Measurements from ENCODE around the gene RER1. TPM values are rescaled to one million over a fixed set of nuclear protein-coding genes. Genes with fewer than 3 reads are reported as not detected.

RER1 gene
- total RNA-seq, 2 experiments from 2014 or later = 60.5 to 138 TPM

- Histone ChIP-seq H4K20me1 (ENCODE audit: insufficient read depth, low read length) (no peaks in the 10 kb centered on the region), H3K4me1 (ENCODE audit: insufficient read depth, low read length, poor library complexity, severe bottlenecking) (no peaks in the 10 kb centered on the region), H3K9me3 (ENCODE audit: low read length) (0 out of 2 replicates have a peak, but pooled peaks cover 2% of the 10 kb centered on the region), H3K4me2 (ENCODE audit: low read length) (no peak overlapping the region), H3K27ac (ENCODE audit: low read depth, low read length, poor library complexity, severe bottlenecking) (no peak overlapping the region), H3K9me2 (ENCODE audit: insufficient read depth, low read length) (no peaks in the 10 kb centered on the region), H3K4me3 (ENCODE audit: low read depth, low read length, poor library complexity, severe bottlenecking) (no peak overlapping the region), H3K36me3 (ENCODE audit: insufficient read depth, low read length) (no peaks in the 10 kb centered on the region), H3K79me2 (ENCODE audit: insufficient read depth, low read depth, low read length) (no peaks in the 10 kb centered on the region), H2AFZ (ENCODE audit: low read length) (no peak overlapping the region)
- BruUV-seq (replicated peaks) = no TSS peak
- no peak for TF ChIP-seq EZH2phosphoT487 (IDR thresholded peaks at IDR 0.05; ENCODE audit: borderline replicate concordance, low read depth, low read length)
- TF ChIP-seq CTCF (conservative IDR thresholded peaks at IDR 0.05; ENCODE audit: low read length) = no peak
- ChIA-PET POLR2A (no interaction called here), CTCF (ENCODE audit: unreplicated experiment) (no interaction called here)
- DNase-seq (ENCODE audit: low spot score) = no peak
- intact Hi-C loops (cut with micrococcal nuclease; ENCODE audit: unreplicated experiment) = no loop called here
Observed at GRCh38 chr1:2428490-2428889, 36.8 kb downstream of the RER1 start.

DNA sequence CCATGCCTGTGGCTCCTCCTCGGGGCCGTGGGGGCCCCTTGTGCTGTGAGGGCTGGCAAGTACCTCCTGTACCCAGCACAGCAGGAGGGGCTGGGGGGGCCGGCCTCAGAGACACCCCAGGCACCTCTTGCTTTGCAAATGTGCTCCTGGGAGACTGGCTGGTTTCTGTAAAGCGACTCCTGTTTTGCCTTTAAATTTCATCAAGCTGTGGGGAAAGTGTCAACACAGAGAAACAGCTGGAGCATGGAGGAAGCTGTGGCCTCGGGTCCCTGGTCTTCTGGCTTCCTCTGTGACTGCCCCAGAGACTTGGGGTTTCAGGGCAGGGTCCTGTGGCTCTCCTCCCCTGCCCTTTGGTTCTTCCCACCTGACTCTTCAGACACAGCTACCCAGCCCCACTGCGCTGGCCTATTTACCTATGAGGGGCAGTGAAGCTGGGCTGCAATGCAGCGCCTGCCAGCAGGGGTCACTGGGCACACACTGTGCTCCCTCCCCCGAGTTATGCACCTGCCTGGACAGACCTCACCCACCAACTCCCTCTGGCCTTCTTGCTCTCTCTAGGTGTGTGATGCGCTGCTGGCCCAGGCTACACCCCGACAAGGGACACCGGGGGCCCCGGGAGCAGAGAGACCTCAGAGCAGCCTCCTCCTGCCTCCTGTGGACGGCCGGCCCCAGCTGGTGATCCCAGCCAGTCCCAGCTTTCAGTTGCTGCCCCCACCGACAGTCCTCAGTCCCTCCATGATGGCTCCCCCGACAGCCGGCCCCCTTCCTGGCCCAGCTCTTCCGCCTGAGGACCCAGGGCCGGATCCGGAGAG is 38.3 kb downstream of the RER1 start:
- Histone ChIP-seq H3K9me2 (ENCODE audit: insufficient read depth, low read length) (no peaks in the 10 kb centered on the region), H3K27ac (ENCODE audit: low read depth, low read length, poor library complexity, severe bottlenecking) (no peak overlapping the region), H2AFZ (ENCODE audit: low read length) (no peak overlapping the region), H3K4me2 (ENCODE audit: low read length) (no peak overlapping the region), H3K9me3 (ENCODE audit: low read length) (no peaks in the 10 kb centered on the region), H3K36me3 (ENCODE audit: insufficient read depth, low read length) (no peaks in the 10 kb centered on the region), H3K4me3 (ENCODE audit: low read depth, low read length, poor library complexity, severe bottlenecking) (no peak overlapping the region), H3K4me1 (ENCODE audit: insufficient read depth, low read length, poor library complexity, severe bottlenecking) (no peaks in the 10 kb centered on the region), H4K20me1 (ENCODE audit: insufficient read depth, low read length) (no peaks in the 10 kb centered on the region; the same call in 1 of the 2 replicates), H3K79me2 (ENCODE audit: insufficient read depth, low read depth, low read length) (no peaks in the 10 kb centered on the region)
- TF ChIP-seq CTCF (conservative IDR thresholded peaks at IDR 0.05; ENCODE audit: low read length) (peak; percentile 67), EZH2phosphoT487 (IDR thresholded peaks at IDR 0.05; ENCODE audit: borderline replicate concordance, low read depth, low read length) (no peak)
- DNase-seq (ENCODE audit: low spot score) = no peak
- ChIA-PET CTCF (ENCODE audit: unreplicated experiment) (no interaction called here), POLR2A (no interaction called here)
- no TSS peak for BruUV-seq (replicated peaks)
- intact Hi-C loops (cut with micrococcal nuclease; ENCODE audit: unreplicated experiment) = loop anchor here (5.0 kb wide), 1 partner anchor 117 kb away; no protein-coding TSS in a partner anchor

DNA sequence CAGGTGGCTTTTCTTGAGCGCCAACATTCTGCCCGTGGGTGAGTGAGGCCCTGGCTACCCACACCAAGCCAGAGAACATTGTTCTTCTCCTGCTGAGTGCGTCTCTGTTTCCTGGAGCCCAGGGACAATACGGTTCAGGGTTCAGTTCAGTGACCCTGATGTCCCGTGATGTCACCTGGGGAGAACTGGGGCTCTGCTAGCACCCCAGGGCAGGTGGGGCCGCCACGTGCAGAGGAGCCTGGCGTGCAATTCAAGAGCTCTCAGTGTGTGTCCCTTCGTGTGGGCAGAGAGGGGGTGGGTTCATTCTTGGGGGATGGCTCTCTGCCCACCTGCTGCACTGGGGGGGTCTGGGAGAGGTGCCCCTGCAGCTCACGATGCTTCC is 38.9 kb downstream of the RER1 start:
- Histone ChIP-seq H3K4me1 (ENCODE audit: insufficient read depth, low read length, poor library complexity, severe bottlenecking) (no peaks in the 10 kb centered on the region), H3K36me3 (ENCODE audit: insufficient read depth, low read length) (no peaks in the 10 kb centered on the region), H3K79me2 (ENCODE audit: insufficient read depth, low read depth, low read length) (no peaks in the 10 kb centered on the region), H2AFZ (ENCODE audit: low read length) (no peak overlapping the region), H3K9me3 (ENCODE audit: low read length) (no peaks in the 10 kb centered on the region), H3K4me2 (ENCODE audit: low read length) (no peak overlapping the region), H3K4me3 (ENCODE audit: low read depth, low read length, poor library complexity, severe bottlenecking) (no peak overlapping the region), H3K27ac (ENCODE audit: low read depth, low read length, poor library complexity, severe bottlenecking) (no peak overlapping the region), H4K20me1 (ENCODE audit: insufficient read depth, low read length) (no peaks in the 10 kb centered on the region; the same call in 1 of the 2 replicates), H3K9me2 (ENCODE audit: insufficient read depth, low read length) (no peaks in the 10 kb centered on the region)
- no peak for TF ChIP-seq CTCF (conservative IDR thresholded peaks at IDR 0.05; ENCODE audit: low read length)
- DNase-seq (ENCODE audit: low spot score) = no peak
- intact Hi-C loops (cut with micrococcal nuclease; ENCODE audit: unreplicated experiment) = loop anchor here (5.0 kb wide), 1 partner anchor 117 kb away; no protein-coding TSS in a partner anchor
- POLR2A ChIA-PET = no interaction called here
- CTCF ChIA-PET (ENCODE audit: unreplicated experiment) = no interaction called here
- BruUV-seq (replicated peaks) = no TSS peak
